PC-3 (cell line): ENCODE measurements around the gene SKA2. TPM values are rescaled to one million over a fixed set of nuclear protein-coding genes. Genes with fewer than 3 reads are reported as not detected.
A peak's percentile ranks its signal among the peaks of the same experiment; 100 is the strongest.

ENCODE experiments used
- ATAC-seq: fragments of 200-7000 bp; cut with Tn5 transposase; 2 replicates; pipeline ENCODE4 v1.9.1; 2020; ENCODE audit warnings: mild to moderate bottlenecking, moderate library complexity
- BruUV-seq: library from RNA; stranded (reverse); fragments of 400-500 nt; replicated peaks from 2 replicates; lab custom pipeline; 2021; lab: Mats Ljungman, UMichigan
- CTCF ChIA-PET: fragments of 300-600 bp; sonication (Branson Sonifier 250); formaldehyde crosslinking; loops from one replicate; lab custom pipeline; 2022; ENCODE audit warnings: antibody characterized with exemption; lab: Charles Lee
- POLR2A ChIA-PET: fragments of 300-600 bp; sonication (Branson Sonifier 250); formaldehyde crosslinking; loops from one replicate; lab custom pipeline; 2022; ENCODE audit warnings: antibody characterized with exemption; ENCODE audit not compliant: unreplicated experiment; lab: Charles Lee
- DNase-seq: peaks from one replicate; pipeline ENCODE4 v3.0.0-alpha.2; 2015
- H2AFZ ChIP-seq: fragments of 300-600 bp; sonication (generic); 2 replicates; pipeline ENCODE4 v1.6.0; 2016; ENCODE audit warnings: antibody characterized with exemption, low read length
- H3F3A ChIP-seq: fragments of 300-600 bp; sonication (generic); one replicate; pipeline ENCODE4 v1.6.0; 2017; ENCODE audit warnings: antibody characterized with exemption, low read length, control low read depth, mild to moderate bottlenecking; ENCODE audit not compliant: unreplicated experiment
- H3K27ac ChIP-seq: fragments of 300-600 bp; sonication (generic); 2 replicates; pipeline ENCODE4 v1.5.1; 2016; ENCODE audit warnings: mild to moderate bottlenecking, low read length
- H3K27me3 ChIP-seq: fragments of 300-600 bp; sonication (generic); 2 replicates; pipeline ENCODE4 v1.6.1; 2016; ENCODE audit warnings: low read length, mixed read lengths
- H3K36me3 ChIP-seq: fragments of 300-600 bp; sonication (generic); 2 replicates; pipeline ENCODE4 v1.6.1; 2016; ENCODE audit warnings: low read depth, mixed run types, low read length, mixed read lengths
- H3K4me1 ChIP-seq: fragments of 300-600 bp; sonication (generic); 2 replicates; pipeline ENCODE4 v1.5.1; 2016; ENCODE audit warnings: low read length; ENCODE audit not compliant: insufficient read depth
- H3K4me2 ChIP-seq: fragments of 300-600 bp; sonication (generic); 2 replicates; pipeline ENCODE4 v1.6.0; 2016; ENCODE audit warnings: low read length
- H3K4me3 ChIP-seq: fragments of 300-600 bp; sonication (generic); 2 replicates; pipeline ENCODE4 v1.5.1; 2016; ENCODE audit warnings: mild to moderate bottlenecking, low read length, mixed read lengths
- H3K79me2 ChIP-seq: fragments of 300-600 bp; sonication (generic); 2 replicates; pipeline ENCODE4 v1.6.1; 2017; ENCODE audit warnings: low read length, mixed read lengths
- H3K9ac ChIP-seq: fragments of 300-600 bp; sonication (generic); 2 replicates; pipeline ENCODE4 v1.6.0; 2016; ENCODE audit warnings: mild to moderate bottlenecking, low read length
- H3K9me2 ChIP-seq: fragments of 300-600 bp; sonication (generic); replicated peaks from 2 replicates; pipeline ENCODE4 v1.6.1; 2016; ENCODE audit warnings: mixed run types, low read length, mixed read lengths
- H3K9me3 ChIP-seq: fragments of 300-600 bp; sonication (generic); 2 replicates; pipeline ENCODE4 v1.6.1; 2016; ENCODE audit warnings: low read length, mixed read lengths
- H4K20me1 ChIP-seq: fragments of 300-600 bp; sonication (generic); 2 replicates; pipeline ENCODE4 v1.6.1; 2016; ENCODE audit warnings: low read length, mixed read lengths
- EZH2 ChIP-seq: fragments of 300-600 bp; sonication (generic); IDR thresholded peaks from one replicate; pipeline ENCODE4 v1.6.1; 2017; ENCODE audit warnings: antibody characterized with exemption, mild to moderate bottlenecking, low read length; ENCODE audit not compliant: unreplicated experiment
- EZH2phosphoT487 ChIP-seq: fragments of 300-600 bp; sonication (generic); IDR thresholded peaks from 2 replicates; pipeline ENCODE4 v1.6.1; 2018; ENCODE audit warnings: mild to moderate bottlenecking, antibody characterized with exemption, low read length, borderline replicate concordance
- intact Hi-C: fragments of 100-400 bp; cut with micrococcal nuclease; formaldehyde crosslinking; loops from 2 replicates; pipeline ENCODE4 v1.9.0; 2023
- total RNA-seq: library from RNA; depleted of rRNA; stranded (reverse); fragments of >200 nt; gene quantifications from 2 replicates; pipeline ENCODE4 v1.2.3, GENCODE V29; 2014
- TF ChIP-seq, protein P1 (sequence below): fragments of 300-600 bp; sonication (generic); conservative IDR thresholded peaks from 2 replicates; pipeline ENCODE4 v1.5.1; 2017; ENCODE audit warnings: antibody characterized with exemption, low read depth, mild to moderate bottlenecking, low read length

SKA2 gene
- total RNA-seq, 1 experiment from 2014 or later: 143 TPM

DNA sequence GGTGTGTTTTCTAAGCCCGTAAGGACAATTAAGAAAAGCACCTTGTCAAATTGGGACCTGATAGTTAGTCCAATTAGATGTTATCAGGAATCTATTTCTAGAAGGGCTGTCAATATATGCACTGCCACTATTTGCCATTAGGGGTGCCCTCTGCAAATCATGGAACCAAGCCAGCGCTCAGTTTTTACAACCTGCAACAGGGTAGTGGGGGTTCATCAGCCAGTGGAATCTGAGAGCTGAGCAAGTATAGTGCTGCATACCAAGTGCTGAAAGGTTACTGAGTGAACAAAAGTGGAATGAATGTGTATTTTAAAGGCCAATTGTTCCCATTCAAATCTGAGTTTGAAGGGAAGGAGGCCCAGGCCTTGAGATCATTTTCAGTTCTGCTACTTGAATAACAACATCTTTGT lies 11.0 kb upstream of the SKA2 start:
- ATAC-seq: peak; percentile 80
- peak overlapping the region; percentile 10; the same call in 1 of the 2 replicates for H2AFZ ChIP-seq
- ChIA-PET CTCF (interaction anchor here (0.5 kb wide), 1 partner anchor 11 kb away, joined by 3 read pairs; the partner anchor contains the start of genes PRR11 and SKA2), POLR2A (no interaction called here)
- no peaks in the 10 kb centered on the region for H3F3A ChIP-seq
- H3K27me3 ChIP-seq: no peaks in the 10 kb centered on the region
- no peak overlapping the region for H3K4me3 ChIP-seq
- peak overlapping the region; percentile 22; the same call in 1 of the 2 replicates for H3K4me2 ChIP-seq
- TF ChIP-seq, protein P1, sequence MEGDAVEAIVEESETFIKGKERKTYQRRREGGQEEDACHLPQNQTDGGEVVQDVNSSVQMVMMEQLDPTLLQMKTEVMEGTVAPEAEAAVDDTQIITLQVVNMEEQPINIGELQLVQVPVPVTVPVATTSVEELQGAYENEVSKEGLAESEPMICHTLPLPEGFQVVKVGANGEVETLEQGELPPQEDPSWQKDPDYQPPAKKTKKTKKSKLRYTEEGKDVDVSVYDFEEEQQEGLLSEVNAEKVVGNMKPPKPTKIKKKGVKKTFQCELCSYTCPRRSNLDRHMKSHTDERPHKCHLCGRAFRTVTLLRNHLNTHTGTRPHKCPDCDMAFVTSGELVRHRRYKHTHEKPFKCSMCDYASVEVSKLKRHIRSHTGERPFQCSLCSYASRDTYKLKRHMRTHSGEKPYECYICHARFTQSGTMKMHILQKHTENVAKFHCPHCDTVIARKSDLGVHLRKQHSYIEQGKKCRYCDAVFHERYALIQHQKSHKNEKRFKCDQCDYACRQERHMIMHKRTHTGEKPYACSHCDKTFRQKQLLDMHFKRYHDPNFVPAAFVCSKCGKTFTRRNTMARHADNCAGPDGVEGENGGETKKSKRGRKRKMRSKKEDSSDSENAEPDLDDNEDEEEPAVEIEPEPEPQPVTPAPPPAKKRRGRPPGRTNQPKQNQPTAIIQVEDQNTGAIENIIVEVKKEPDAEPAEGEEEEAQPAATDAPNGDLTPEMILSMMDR: peak; percentile 87
- TF ChIP-seq EZH2phosphoT487: no peak
- H3K9me3 ChIP-seq: no peaks in the 10 kb centered on the region
- intact Hi-C loops: no loop called here
- no TSS peak for BruUV-seq
- H3K36me3 ChIP-seq: peaks cover 19% of the 10 kb centered on the region
- DNase-seq: peak; percentile 77
- H3K27ac ChIP-seq: no peak overlapping the region
- H3K9ac ChIP-seq: no peak overlapping the region
- peaks cover 88% of the 10 kb centered on the region for H3K79me2 ChIP-seq
- peaks cover 15% of the 10 kb centered on the region for H3K4me1 ChIP-seq
- no peaks in the 10 kb centered on the region for H3K9me2 ChIP-seq
- H4K20me1 ChIP-seq: 0 out of 2 replicates have a peak, but pooled peaks cover 3% of the 10 kb centered on the region

DNA sequence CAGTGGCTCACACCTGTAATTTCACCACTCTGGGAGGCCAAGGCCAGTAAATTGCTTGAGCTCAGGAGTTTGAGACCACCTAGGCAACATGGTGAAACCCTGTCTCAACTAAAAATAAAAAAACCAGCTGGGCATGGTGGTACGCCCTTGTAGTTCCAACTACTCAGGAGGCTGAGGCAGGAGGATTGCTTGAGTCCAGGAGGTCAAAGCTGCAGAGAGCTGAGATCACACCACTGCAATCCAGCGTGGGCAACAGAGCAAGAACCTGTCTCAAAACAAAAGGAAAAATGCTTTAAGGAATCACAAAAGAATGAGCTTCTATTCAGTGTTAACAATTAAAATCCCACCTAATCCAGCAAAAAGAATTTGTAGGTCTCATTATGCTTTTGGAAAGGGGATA lies 6.5 kb upstream of the SKA2 start:
- POLR2A ChIA-PET: no interaction called here
- intact Hi-C loops: no loop called here
- CTCF ChIA-PET: no interaction called here
- no peak overlapping the region for H2AFZ ChIP-seq
- H3K36me3 ChIP-seq: peaks cover 5% of the 10 kb centered on the region
- H3K4me2 ChIP-seq: no peak overlapping the region
- no peak overlapping the region for H3K9ac ChIP-seq
- no TSS peak for BruUV-seq
- H3K27me3 ChIP-seq: no peaks in the 10 kb centered on the region
- peaks cover 38% of the 10 kb centered on the region for H3K4me1 ChIP-seq
- peaks cover 100% of the 10 kb centered on the region for H3K79me2 ChIP-seq
- no peak overlapping the region for H3K4me3 ChIP-seq
- H3F3A ChIP-seq: no peaks in the 10 kb centered on the region
- no peaks in the 10 kb centered on the region for H3K9me3 ChIP-seq
- no peak for TF ChIP-seq EZH2phosphoT487
- TF ChIP-seq, protein P1: no peak
- no peak for TF ChIP-seq EZH2
- DNase-seq: no peak
- no peak overlapping the region for H3K27ac ChIP-seq
- no peaks in the 10 kb centered on the region for H3K9me2 ChIP-seq
- 0 out of 2 replicates have a peak, but pooled peaks cover 3% of the 10 kb centered on the region for H4K20me1 ChIP-seq
- no peak for ATAC-seq

DNA sequence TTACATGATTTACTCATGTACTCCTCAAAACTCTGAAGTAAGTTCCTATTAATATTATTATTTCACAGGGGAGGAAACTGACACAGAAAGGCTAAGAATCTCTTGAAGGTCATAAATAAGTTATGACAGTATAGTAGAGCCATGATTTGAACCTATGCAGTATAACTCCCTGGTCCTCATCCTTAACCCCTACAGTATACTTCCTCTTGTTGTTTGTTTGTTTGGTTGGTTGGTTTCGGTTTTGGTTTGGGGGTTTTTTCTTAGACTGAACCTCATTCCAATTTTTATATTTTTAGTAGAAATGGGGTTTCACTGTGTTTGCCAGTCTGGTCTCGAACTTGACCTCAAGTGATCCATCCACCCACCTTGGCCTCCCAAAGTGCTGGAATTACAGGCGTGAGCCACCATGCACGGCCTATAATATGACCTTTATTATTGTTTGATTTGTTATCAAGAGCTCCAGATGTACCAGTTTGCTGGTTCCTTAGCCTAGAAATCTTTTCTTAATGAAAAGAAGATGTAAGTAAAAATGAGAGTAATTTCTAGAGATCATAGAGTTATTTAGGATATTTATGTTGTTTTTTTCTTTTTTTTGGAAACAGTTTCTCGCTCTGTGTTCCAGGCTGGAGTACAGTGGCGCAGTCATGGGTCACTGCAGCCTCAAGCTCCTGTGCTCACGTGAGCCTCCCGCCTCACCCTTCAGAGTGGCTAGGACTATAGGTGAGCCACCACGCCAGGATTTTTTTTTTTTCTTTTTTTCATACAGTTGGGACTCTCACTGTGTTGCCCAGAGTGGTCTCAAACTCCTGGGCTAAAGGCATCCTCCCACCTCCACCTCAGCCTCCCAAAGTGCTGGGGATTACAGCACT lies 5.4 kb upstream of the SKA2 start:
- ATAC-seq (no peak), DNase-seq (no peak)
- Histone ChIP-seq H3K9me2 (no peaks in the 10 kb centered on the region), H3K27me3 (no peaks in the 10 kb centered on the region), H3F3A (no peaks in the 10 kb centered on the region), H3K4me3 (no peak overlapping the region), H2AFZ (no peak overlapping the region), H3K27ac (no peak overlapping the region), H3K36me3 (peaks cover 5% of the 10 kb centered on the region), H3K4me1 (peaks cover 33% of the 10 kb centered on the region), H3K9me3 (no peaks in the 10 kb centered on the region), H3K9ac (no peak overlapping the region), H4K20me1 (no peaks in the 10 kb centered on the region), H3K4me2 (no peak overlapping the region), H3K79me2 (peaks cover 98% of the 10 kb centered on the region)
- no peak for TF ChIP-seq EZH2phosphoT487
- TF ChIP-seq EZH2: no peak
- TF ChIP-seq, protein P1: no peak
- intact Hi-C loops: no loop called here
- CTCF ChIA-PET: no interaction called here
- BruUV-seq: no TSS peak
- POLR2A ChIA-PET: interaction anchor here (0.6 kb wide), 1 partner anchor 9 kb away, joined by 3 read pairs; no protein-coding TSS in a partner anchor
